DOHH2 (cell line): Measurements from ENCODE around the gene MYBPHL.

Experiments used
- CTCF ChIP-seq: fragments of 200-600 bp; sonication (generic); IDR thresholded peaks from one replicate; pipeline ENCODE4 v1.5.1; 2014; ENCODE audit warnings: antibody characterized with exemption, mild to moderate bottlenecking, low read depth, low read length; ENCODE audit not compliant: poor library complexity, severe bottlenecking
- EZH2phosphoT487 ChIP-seq: fragments of 200-600 bp; sonication (generic); IDR thresholded peaks from 2 replicates; pipeline ENCODE4 v1.6.1; 2017; ENCODE audit warnings: borderline replicate concordance, mild to moderate bottlenecking, antibody characterized with exemption, low read length, moderate library complexity, mixed read lengths

DNA sequence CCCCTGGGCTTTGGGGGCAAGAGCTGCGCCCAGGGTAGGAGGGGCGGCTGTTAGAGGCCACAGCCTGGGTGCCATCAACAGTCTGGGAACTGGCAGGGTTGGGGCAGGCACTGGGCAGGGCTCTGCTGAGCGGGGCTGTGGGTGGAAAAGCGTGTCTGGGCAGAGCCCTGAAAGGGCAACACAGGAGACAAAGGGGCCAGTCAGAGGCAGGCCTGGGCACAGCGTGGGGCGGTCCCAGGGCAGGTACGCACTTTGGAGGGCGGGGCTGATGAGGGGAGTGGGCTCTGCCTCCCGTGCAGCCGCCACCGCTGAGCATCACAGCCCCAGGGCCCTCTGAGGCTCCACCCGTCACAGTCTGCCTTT, 43.6 kb downstream of the MYBPHL start:
- TF ChIP-seq CTCF: no peak
- no peak for TF ChIP-seq EZH2phosphoT487
